NOMO-1 treated with dmso at 0.1 percent for 144 hours (cell line): Measurements from ENCODE around the gene RNU6-7.

Experiments used
- DNase-seq: peaks from one replicate; lab custom pipeline; 2025; ENCODE audit not compliant: unreplicated experiment; lab: John Stamatoyannopoulos, UW

Gene RNU6-7

GRCh38 chr14:32201816-32202490 lies at the start of gene RNU6-7:
Gene RNU6-7 (plus strand): TSS chr14:32202045.
- DNase-seq: no peak

GRCh38 chr14:32166029-32166428 lies 35.8 kb upstream of the RNU6-7 start:
- DNase-seq: no peak

- no peak for DNase-seq
Observed at GRCh38 chr14:32166924-32167323, 34.9 kb upstream of the RNU6-7 start.

- DNase-seq: no peak
Observed at GRCh38 chr14:32167907-32168306, 33.9 kb upstream of the RNU6-7 start.

GRCh38 chr14:32169191-32169590 lies 32.7 kb upstream of the RNU6-7 start:
- DNase-seq: no peak

GRCh38 chr14:32171469-32171868 lies 30.4 kb upstream of the RNU6-7 start:
- no peak for DNase-seq

GRCh38 chr14:32183151-32184058 lies 18.4 kb upstream of the RNU6-7 start:
- DNase-seq: no peak

- no peak for DNase-seq
Observed at GRCh38 chr14:32185097-32185496, 16.7 kb upstream of the RNU6-7 start.

GRCh38 chr14:32186248-32186647 lies 15.6 kb upstream of the RNU6-7 start:
- no peak for DNase-seq

GRCh38 chr14:32189811-32190210 lies 12.0 kb upstream of the RNU6-7 start:
- DNase-seq: no peak

- no peak for DNase-seq
Observed at GRCh38 chr14:32190673-32191072, 11.2 kb upstream of the RNU6-7 start.

GRCh38 chr14:32192712-32193373 lies 9.0 kb upstream of the RNU6-7 start:
- no peak for DNase-seq

GRCh38 chr14:32193532-32193931 lies 8.3 kb upstream of the RNU6-7 start:
- no peak for DNase-seq

- DNase-seq: no peak
Observed at GRCh38 chr14:32195636-32196035, 6.2 kb upstream of the RNU6-7 start.

GRCh38 chr14:32197919-32198318 lies 3.9 kb upstream of the RNU6-7 start:
- DNase-seq: no peak

GRCh38 chr14:32200368-32201192 lies 1.3 kb upstream of the RNU6-7 start:
- DNase-seq: no peak

- no peak for DNase-seq
Observed at GRCh38 chr14:32201193-32201815, 541 bp upstream of the RNU6-7 start.

- DNase-seq: no peak
Observed at GRCh38 chr14:32202491-32202997, 699 bp downstream of the RNU6-7 start.

- peak; percentile 16 for DNase-seq
Observed at GRCh38 chr14:32202998-32203882, 1.4 kb downstream of the RNU6-7 start, which contains the start of gene RNU6-8. Gene RNU6-8 (minus strand): TSS chr14:32203269.
